HepG2 (cell line): ENCODE data around the gene TCF3. TPM values are rescaled to one million over a fixed set of nuclear protein-coding genes. Genes with fewer than 3 reads are reported as not detected.
A peak's percentile ranks its signal among the peaks of the same experiment; 100 is the strongest.

Experiments used
- BCL6 ChIP-seq: IDR thresholded peaks from 2 replicates; pipeline ENCODE4 v1.6.1; 2016; ENCODE audit warnings: missing genetic modification reagents, missing compliant biosample characterization
- HNF4G ChIP-seq, 2 experiments: sonication (generic) in 1 of 2; formaldehyde crosslinking in 1 of 2; IDR thresholded peaks; 2 replicates each; pipeline versions ENCODE4 v1.4.0 to v1.6.1; 2011 to 2020; ENCODE audit warnings: borderline replicate concordance in 2 of 2, low read depth in 2 of 2, mild to moderate bottlenecking in 2 of 2, low read length in 1 of 2, missing genetic modification reagents in 1 of 2, moderate library complexity in 1 of 2
- HNRNPK ChIP-seq: fragments of 200-400 bp; formaldehyde crosslinking; IDR thresholded peaks from 2 replicates; pipeline ENCODE4 v1.6.1; 2018; ENCODE audit warnings: low read length, low read depth, moderate library complexity, mild to moderate bottlenecking; ENCODE audit not compliant: poor library complexity, severe bottlenecking
- JUND ChIP-seq: sonication (generic); formaldehyde crosslinking; IDR thresholded peaks from 2 replicates; pipeline ENCODE4 v1.8.0; 2022; ENCODE audit warnings: mild to moderate bottlenecking, missing genetic modification reagents
- KDM5A ChIP-seq: fragments of 200-600 bp; sonication (generic); IDR thresholded peaks from 2 replicates; pipeline ENCODE4 v1.7.0; 2018; ENCODE audit warnings: antibody characterized with exemption, mild to moderate bottlenecking, low read length, borderline replicate concordance
- KLF12 ChIP-seq: sonication (generic); formaldehyde crosslinking; IDR thresholded peaks from 2 replicates; pipeline ENCODE4 v1.4.0; 2020; ENCODE audit warnings: missing genetic modification reagents, borderline replicate concordance
- MYNN ChIP-seq: sonication (generic); formaldehyde crosslinking; IDR thresholded peaks from 2 replicates; pipeline ENCODE4 v1.4.0; 2020; ENCODE audit warnings: mild to moderate bottlenecking, low read depth, missing genetic modification reagents
- NFE2L1 ChIP-seq: sonication (generic); formaldehyde crosslinking; IDR thresholded peaks from 2 replicates; pipeline ENCODE4 v1.4.0; 2020; ENCODE audit warnings: missing genetic modification reagents, mild to moderate bottlenecking, borderline replicate concordance
- NRL ChIP-seq: sonication (generic); formaldehyde crosslinking; IDR thresholded peaks from 2 replicates; pipeline ENCODE4 v1.5.0; 2020; ENCODE audit warnings: missing genetic modification reagents, mild to moderate bottlenecking, moderate library complexity, borderline replicate concordance
- SETDB1 ChIP-seq: sonication (generic); formaldehyde crosslinking; IDR thresholded peaks from 2 replicates; pipeline ENCODE4 v1.5.1; 2020; ENCODE audit warnings: missing genetic modification reagents, mild to moderate bottlenecking, borderline replicate concordance
- SMAD1 ChIP-seq: sonication (generic); formaldehyde crosslinking; IDR thresholded peaks from 2 replicates; pipeline ENCODE4 v1.4.0; 2020; ENCODE audit warnings: missing genetic modification reagents, low read depth, mild to moderate bottlenecking, borderline replicate concordance
- SYNCRIP ChIP-seq: fragments of 200-400 bp; formaldehyde crosslinking; IDR thresholded peaks from 2 replicates; pipeline ENCODE4 v1.6.1; 2018; ENCODE audit warnings: mild to moderate bottlenecking, low read depth, low read length; ENCODE audit not compliant: insufficient read depth
- ZBTB34 ChIP-seq: sonication (generic); formaldehyde crosslinking; IDR thresholded peaks from 2 replicates; pipeline ENCODE4 v1.8.0; 2022; ENCODE audit warnings: mild to moderate bottlenecking, missing genetic modification reagents
- ZBTB43 ChIP-seq: sonication (generic); formaldehyde crosslinking; conservative IDR thresholded peaks from 2 replicates; pipeline ENCODE4 v1.4.0; 2020; ENCODE audit warnings: missing genetic modification reagents
- ZBTB7A ChIP-seq: sonication (generic); formaldehyde crosslinking; IDR thresholded peaks from 2 replicates; pipeline ENCODE4 v1.8.0; 2022; ENCODE audit warnings: mild to moderate bottlenecking, missing genetic modification reagents
- ZFP62 ChIP-seq: sonication (generic); formaldehyde crosslinking; IDR thresholded peaks from 2 replicates; pipeline ENCODE4 v1.4.0; 2020; ENCODE audit warnings: missing genetic modification reagents
- ZNF224 ChIP-seq: sonication (generic); formaldehyde crosslinking; IDR thresholded peaks from 2 replicates; pipeline ENCODE4 v1.5.0; 2020; ENCODE audit warnings: mild to moderate bottlenecking, missing genetic modification reagents
- ZNF468 ChIP-seq: sonication (generic); formaldehyde crosslinking; IDR thresholded peaks from 2 replicates; pipeline ENCODE4 v1.8.0; 2022; ENCODE audit warnings: mild to moderate bottlenecking, moderate library complexity, missing genetic modification reagents
- ZNF530 ChIP-seq: sonication (generic); formaldehyde crosslinking; IDR thresholded peaks from 2 replicates; pipeline ENCODE4 v1.5.0; 2020; ENCODE audit warnings: low read depth, mild to moderate bottlenecking, missing genetic modification reagents
- ZNF605 ChIP-seq: sonication (generic); formaldehyde crosslinking; IDR thresholded peaks from 2 replicates; pipeline ENCODE4 v1.8.0; 2022; ENCODE audit warnings: mild to moderate bottlenecking, missing genetic modification reagents
- ZNF644 ChIP-seq: IDR thresholded peaks from 2 replicates; pipeline ENCODE4 v1.6.1; 2016; ENCODE audit warnings: low read depth
- ZNF740 ChIP-seq: sonication (generic); formaldehyde crosslinking; IDR thresholded peaks from 2 replicates; pipeline ENCODE4 v1.4.0; 2020; ENCODE audit warnings: missing genetic modification reagents
- polyA plus RNA-seq, 8 experiments: library from polyadenylated mRNA; depleted of rRNA in 3 of 8; stranded (reverse) in 7 of 8; unstranded in 1 of 8; fragments of >200 nt; fragmentation: Illumina TruSeq in 4 of 8; extraction: Trizol in 4 of 8; gene quantifications; 2 replicates each; pipeline versions ENCODE4 v1.2.1 to v1.2.3, GENCODE V29; 2011 to 2016; ENCODE audit warnings: low read depth in 4 of 8, missing spikeins in 1 of 8, mixed read lengths in 1 of 8; ENCODE audit not compliant: insufficient read depth in 1 of 8
- total RNA-seq, 5 experiments: library from RNA; depleted of rRNA; stranded (reverse); fragments of >200 nt; fragmentation: Illumina TruSeq; extraction: Trizol; gene quantifications; 2 replicates each; pipeline ENCODE4 v1.2.3, GENCODE V29; 2016; ENCODE audit warnings: low read depth in 1 of 5
- TF ChIP-seq, protein P1 (sequence below): sonication (generic); formaldehyde crosslinking; IDR thresholded peaks from 2 replicates; pipeline ENCODE4 v1.5.0; 2020; ENCODE audit warnings: missing genetic modification reagents
- TF ChIP-seq, protein P2 (sequence below): fragments of 450-650 bp; IDR thresholded peaks from 2 replicates; pipeline ENCODE4 v1.6.1; 2017

The TCF3 gene
- total and polyA plus RNA-seq, 2 of the 13 experiments (the other 11 are each of a cell fraction or from before 2014, with no cell fraction given): 51.4 to 53.2 TPM

- TF ChIP-seq JUND (no peak), ZNF224 (0 out of 2 replicates have a peak, but pooled peaks have one; percentile 49), ZBTB34 (CRISPR knock-in tag) (no peak), NFE2L1 (CRISPR knock-in tag) (no peak), ZNF605 (peak; percentile 89), SYNCRIP (no peak), KLF12 (CRISPR knock-in tag) (no peak), ZNF644 (CRISPR knock-in tag) (no peak), SMAD1 (CRISPR knock-in tag) (peak; percentile 27; the same call in 1 of the 2 replicates), HNF4G (IDR thresholded peaks at IDR 0.05; ENCODE audit: borderline replicate concordance, low read depth, low read length) (peak; percentile 6), HNF4G (CRISPR knock-in tag; IDR thresholded peaks at IDR 0.05; ENCODE audit: borderline replicate concordance, low read depth) (0 out of 2 replicates have a peak, but pooled peaks have one; percentile 18), SETDB1 (CRISPR knock-in tag) (no peak), ZNF530 (CRISPR knock-in tag) (no peak), BCL6 (CRISPR knock-in tag) (no peak), MYNN (CRISPR knock-in tag) (no peak), ZNF468 (CRISPR knock-in tag) (no peak), HNRNPK (peak; percentile 26), ZBTB7A (CRISPR knock-in tag) (no peak), KDM5A (peak; percentile 41; the same call in 1 of the 2 replicates), ZNF740 (CRISPR knock-in tag) (peak; percentile 30; the same call in 1 of the 2 replicates), NRL (CRISPR knock-in tag) (peak; percentile 67; the same call in 1 of the 2 replicates), ZBTB43 (peak; percentile 51; the same call in 1 of the 2 replicates), ZFP62 (CRISPR knock-in tag) (no peak)
- TF ChIP-seq, protein P1, sequence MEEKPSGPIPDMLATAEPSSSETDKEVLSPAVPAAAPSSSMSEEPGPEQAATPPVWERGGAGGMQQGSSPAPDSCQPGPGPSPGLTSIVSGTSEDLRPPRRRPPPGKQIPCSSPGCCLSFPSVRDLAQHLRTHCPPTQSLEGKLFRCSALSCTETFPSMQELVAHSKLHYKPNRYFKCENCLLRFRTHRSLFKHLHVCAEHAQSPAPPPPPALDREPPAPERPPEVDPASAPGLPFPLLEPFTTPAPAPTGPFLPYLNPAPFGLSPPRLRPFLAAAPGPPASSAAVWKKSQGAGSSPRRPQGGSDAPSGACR (CRISPR knock-in tag): no peak
- TF ChIP-seq, protein P2, sequence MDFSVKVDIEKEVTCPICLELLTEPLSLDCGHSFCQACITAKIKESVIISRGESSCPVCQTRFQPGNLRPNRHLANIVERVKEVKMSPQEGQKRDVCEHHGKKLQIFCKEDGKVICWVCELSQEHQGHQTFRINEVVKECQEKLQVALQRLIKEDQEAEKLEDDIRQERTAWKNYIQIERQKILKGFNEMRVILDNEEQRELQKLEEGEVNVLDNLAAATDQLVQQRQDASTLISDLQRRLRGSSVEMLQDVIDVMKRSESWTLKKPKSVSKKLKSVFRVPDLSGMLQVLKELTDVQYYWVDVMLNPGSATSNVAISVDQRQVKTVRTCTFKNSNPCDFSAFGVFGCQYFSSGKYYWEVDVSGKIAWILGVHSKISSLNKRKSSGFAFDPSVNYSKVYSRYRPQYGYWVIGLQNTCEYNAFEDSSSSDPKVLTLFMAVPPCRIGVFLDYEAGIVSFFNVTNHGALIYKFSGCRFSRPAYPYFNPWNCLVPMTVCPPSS: no peak
Measured at GRCh38 chr19:1605236-1606137, 46.9 kb downstream of the TCF3 start, which contains the start of gene UQCR11 (continued).
